HEK293T (cell line): ENCODE data around the gene EIPR1.

Experiments
- CTCF ChIA-PET: fragments of 350-600 bp; formaldehyde crosslinking; extraction: SDS; loops from one replicate; lab custom pipeline; 2021; ENCODE audit warnings: antibody characterized with exemption, inconsistent platforms; lab: Yijun Ruan, JAX
- POLR2A ChIA-PET: fragments of 350-600 bp; formaldehyde crosslinking; extraction: SDS; loops from one replicate; lab custom pipeline; 2020; ENCODE audit warnings: antibody characterized with exemption, inconsistent platforms; lab: Yijun Ruan, JAX
- DNase-seq: peaks from one replicate; pipeline ENCODE4 v3.0.0; 2012; ENCODE audit warnings: mixed read lengths; ENCODE audit errors: extremely low spot score
- ARNT ChIP-seq: fragments of 450-650 bp; IDR thresholded peaks from 2 replicates; pipeline ENCODE4 v1.6.1; 2017; ENCODE audit warnings: mild to moderate bottlenecking
- BHLHE40 ChIP-seq: fragments of 450-650 bp; IDR thresholded peaks from 2 replicates; pipeline ENCODE4 v1.6.1; 2016; ENCODE audit warnings: mild to moderate bottlenecking, moderate library complexity, borderline replicate concordance
- CTBP1 ChIP-seq: fragments of 450-650 bp; IDR thresholded peaks from 2 replicates; pipeline ENCODE4 v1.6.1; 2016; ENCODE audit warnings: borderline replicate concordance
- ELF4 ChIP-seq: fragments of 450-650 bp; IDR thresholded peaks from 2 replicates; pipeline ENCODE4 v1.6.1; 2017; ENCODE audit warnings: antibody characterized with exemption
- FOXA1 ChIP-seq: fragments of 450-650 bp; IDR thresholded peaks from 2 replicates; pipeline ENCODE4 v1.6.1; 2016; ENCODE audit warnings: mild to moderate bottlenecking
- FOXK2 ChIP-seq: fragments of 450-650 bp; IDR thresholded peaks from 2 replicates; pipeline ENCODE4 v1.6.1; 2016; ENCODE audit warnings: mild to moderate bottlenecking
- FOXM1 ChIP-seq: fragments of 450-650 bp; IDR thresholded peaks from 2 replicates; pipeline ENCODE4 v1.6.1; 2017; ENCODE audit warnings: mild to moderate bottlenecking, borderline replicate concordance
- HDGF ChIP-seq: fragments of 450-650 bp; IDR thresholded peaks from 2 replicates; pipeline ENCODE4 v1.6.1; 2017; ENCODE audit warnings: antibody characterized with exemption, borderline replicate concordance
- L3MBTL2 ChIP-seq: fragments of 450-650 bp; conservative IDR thresholded peaks from 2 replicates; pipeline ENCODE4 v1.6.1; 2016; ENCODE audit warnings: mild to moderate bottlenecking
- LEF1 ChIP-seq: fragments of 450-650 bp; IDR thresholded peaks from 2 replicates; pipeline ENCODE4 v1.6.1; 2017; ENCODE audit warnings: mild to moderate bottlenecking, borderline replicate concordance
- NFRKB ChIP-seq: fragments of 450-650 bp; IDR thresholded peaks from 2 replicates; pipeline ENCODE4 v1.6.1; 2016; ENCODE audit warnings: mild to moderate bottlenecking, moderate library complexity
- PKNOX1 ChIP-seq: fragments of 450-650 bp; IDR thresholded peaks from 2 replicates; pipeline ENCODE4 v1.6.1; 2016
- SP1 ChIP-seq: fragments of 450-650 bp; IDR thresholded peaks from 2 replicates; pipeline ENCODE4 v1.6.1; 2017
- SUZ12 ChIP-seq: fragments of 450-650 bp; IDR thresholded peaks from 2 replicates; pipeline ENCODE4 v1.6.1; 2016; ENCODE audit warnings: mild to moderate bottlenecking
- TARDBP ChIP-seq: fragments of 450-650 bp; IDR thresholded peaks from 2 replicates; pipeline ENCODE4 v1.6.1; 2016
- ZNF384 ChIP-seq: fragments of 450-650 bp; IDR thresholded peaks from 2 replicates; pipeline ENCODE4 v1.6.1; 2016

EIPR1 gene

GRCh38 chr2:3251946-3252345 lies 125.7 kb downstream of the EIPR1 start:
- TF ChIP-seq SUZ12 (no peak), HDGF (no peak), SP1 (no peak), ELF4 (no peak), FOXM1 (no peak), BHLHE40 (no peak), L3MBTL2 (no peak), ARNT (no peak), ZNF384 (no peak), FOXA1 (no peak), CTBP1 (no peak)
- CTCF ChIA-PET: no interaction called here
- no peak for DNase-seq
- POLR2A ChIA-PET: no interaction called here

- CTCF ChIA-PET: no interaction called here
- POLR2A ChIA-PET: no interaction called here
Measured at GRCh38 chr2:3249476-3249962, 128.1 kb downstream of the EIPR1 start.

GRCh38 chr2:3248754-3249475 lies 128.7 kb downstream of the EIPR1 start:
- DNase-seq: no peak
- CTCF ChIA-PET: no interaction called here
- POLR2A ChIA-PET: no interaction called here
- TF ChIP-seq FOXA1 (no peak), TARDBP (no peak)

More at GRCh38 chr2:3249476-3249962, 128.1 kb downstream of the EIPR1 start:
- DNase-seq: no peak
- TF ChIP-seq FOXK2 (no peak), L3MBTL2 (no peak), SUZ12 (no peak), HDGF (no peak), LEF1 (no peak), TARDBP (no peak), FOXA1 (no peak)

- TF ChIP-seq TARDBP (no peak), ARNT (no peak), LEF1 (no peak), HDGF (no peak)
- DNase-seq: no peak
- POLR2A ChIA-PET: no interaction called here
- CTCF ChIA-PET: no interaction called here
Measured at GRCh38 chr2:3246928-3247714, 130.5 kb downstream of the EIPR1 start.

- ChIA-PET POLR2A (no interaction called here), CTCF (no interaction called here)
- TF ChIP-seq LEF1 (no peak), SP1 (no peak), TARDBP (no peak)
- DNase-seq: no peak
Measured at GRCh38 chr2:3246406-3246805, 131.2 kb downstream of the EIPR1 start.

- TF ChIP-seq LEF1: no peak
- TF ChIP-seq ZNF384: no peak
- TF ChIP-seq L3MBTL2: no peak
- no peak for TF ChIP-seq PKNOX1
- TF ChIP-seq SUZ12: no peak
- no peak for TF ChIP-seq ELF4
- no peak for TF ChIP-seq FOXK2
- no peak for TF ChIP-seq HDGF
- no peak for TF ChIP-seq BHLHE40
- TF ChIP-seq NFRKB: no peak
- ChIA-PET CTCF (no interaction called here), POLR2A (no interaction called here)
- no peak for DNase-seq
Measured at GRCh38 chr2:3244486-3244885, 133.1 kb downstream of the EIPR1 start.

- DNase-seq: no peak
- CTCF ChIA-PET: no interaction called here
- no peak for TF ChIP-seq BHLHE40
- TF ChIP-seq ZNF384: no peak
- TF ChIP-seq L3MBTL2: no peak
- no peak for TF ChIP-seq SUZ12
- TF ChIP-seq PKNOX1: no peak
- no peak for TF ChIP-seq FOXM1
- TF ChIP-seq SP1: no peak
- no peak for TF ChIP-seq ARNT
- no peak for TF ChIP-seq CTBP1
- TF ChIP-seq LEF1: no peak
- TF ChIP-seq TARDBP: no peak
- no peak for TF ChIP-seq NFRKB
- TF ChIP-seq HDGF: no peak
- TF ChIP-seq FOXA1: no peak
- TF ChIP-seq ELF4: no peak
- POLR2A ChIA-PET: no interaction called here
Measured at GRCh38 chr2:3243804-3244203, 133.8 kb downstream of the EIPR1 start.
